ENCODE measurements around the gene PRR5. TPM values are rescaled to one million over a fixed set of nuclear protein-coding genes. Genes with fewer than 3 reads are reported as not detected.

Gene PRR5
- total RNA-seq, 1 donor from 2014 or later: 17.5 TPM

DNA sequence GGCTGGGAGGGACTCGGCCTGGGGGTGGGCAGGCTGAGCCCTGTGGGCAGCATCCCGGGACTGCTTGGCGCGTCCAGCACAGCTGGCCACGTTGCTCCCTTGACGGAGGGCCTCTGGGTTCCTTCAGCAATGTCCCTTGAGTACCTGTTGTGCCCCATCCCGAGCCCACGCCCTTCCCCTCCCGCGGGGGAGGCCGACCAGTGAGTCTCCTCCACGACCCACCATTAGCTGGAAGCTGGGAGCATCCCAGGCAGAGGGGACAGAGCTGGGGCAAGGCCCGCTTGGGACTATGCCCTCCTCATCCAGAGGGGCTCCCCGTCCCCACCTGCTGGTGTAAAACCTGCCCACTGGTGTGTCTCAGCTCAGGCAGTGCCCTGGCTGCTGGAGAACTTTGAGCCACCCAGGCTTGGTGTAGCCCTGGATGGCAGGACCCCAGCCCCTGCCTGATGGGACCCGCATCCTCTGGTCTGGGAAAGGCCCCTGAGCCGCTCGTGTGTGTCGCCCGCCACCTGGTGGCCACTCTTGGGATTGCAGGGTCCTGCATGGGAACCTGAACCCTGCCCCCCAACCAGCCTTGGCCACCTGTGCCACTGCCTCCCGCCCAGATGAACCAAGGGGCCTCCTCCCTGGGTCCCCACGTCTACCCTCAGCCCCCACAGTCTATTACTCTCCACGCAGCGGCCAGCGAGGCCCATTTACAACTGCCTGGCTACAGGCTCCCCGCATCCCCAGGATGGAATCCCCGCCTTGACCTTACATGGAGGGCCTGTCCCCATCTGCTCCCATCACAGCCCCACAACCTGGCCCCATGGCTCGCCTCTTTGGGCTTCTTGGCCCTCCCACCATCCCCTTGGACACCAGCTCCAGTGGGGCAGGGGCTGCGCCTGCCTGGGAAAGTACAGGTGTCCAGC lies 33.8 kb downstream of the PRR5 start:
- no peaks in the 10 kb centered on the region for H3K36me3 Mint-ChIP-seq (ENCODE audit: unreplicated experiment)
- no peak overlapping the region for H3K4me3 Mint-ChIP-seq (ENCODE audit: unreplicated experiment)
- DNase-seq: peak; percentile 92
- H3K9me3 Mint-ChIP-seq (ENCODE audit: unreplicated experiment): peaks cover 5% of the 10 kb centered on the region
- peaks cover 7% of the 10 kb centered on the region for H3K27me3 Mint-ChIP-seq (ENCODE audit: unreplicated experiment)
- TF ChIP-seq, protein P1, sequence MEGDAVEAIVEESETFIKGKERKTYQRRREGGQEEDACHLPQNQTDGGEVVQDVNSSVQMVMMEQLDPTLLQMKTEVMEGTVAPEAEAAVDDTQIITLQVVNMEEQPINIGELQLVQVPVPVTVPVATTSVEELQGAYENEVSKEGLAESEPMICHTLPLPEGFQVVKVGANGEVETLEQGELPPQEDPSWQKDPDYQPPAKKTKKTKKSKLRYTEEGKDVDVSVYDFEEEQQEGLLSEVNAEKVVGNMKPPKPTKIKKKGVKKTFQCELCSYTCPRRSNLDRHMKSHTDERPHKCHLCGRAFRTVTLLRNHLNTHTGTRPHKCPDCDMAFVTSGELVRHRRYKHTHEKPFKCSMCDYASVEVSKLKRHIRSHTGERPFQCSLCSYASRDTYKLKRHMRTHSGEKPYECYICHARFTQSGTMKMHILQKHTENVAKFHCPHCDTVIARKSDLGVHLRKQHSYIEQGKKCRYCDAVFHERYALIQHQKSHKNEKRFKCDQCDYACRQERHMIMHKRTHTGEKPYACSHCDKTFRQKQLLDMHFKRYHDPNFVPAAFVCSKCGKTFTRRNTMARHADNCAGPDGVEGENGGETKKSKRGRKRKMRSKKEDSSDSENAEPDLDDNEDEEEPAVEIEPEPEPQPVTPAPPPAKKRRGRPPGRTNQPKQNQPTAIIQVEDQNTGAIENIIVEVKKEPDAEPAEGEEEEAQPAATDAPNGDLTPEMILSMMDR (IDR thresholded peaks at IDR 0.05; ENCODE audit: partially characterized antibody, unreplicated experiment): peak; percentile 100
- peak overlapping the region; percentile 17 for H3K27ac Mint-ChIP-seq (ENCODE audit: unreplicated experiment)
- peaks cover 3% of the 10 kb centered on the region for H3K4me1 Mint-ChIP-seq (ENCODE audit: low read depth, unreplicated experiment)

DNA sequence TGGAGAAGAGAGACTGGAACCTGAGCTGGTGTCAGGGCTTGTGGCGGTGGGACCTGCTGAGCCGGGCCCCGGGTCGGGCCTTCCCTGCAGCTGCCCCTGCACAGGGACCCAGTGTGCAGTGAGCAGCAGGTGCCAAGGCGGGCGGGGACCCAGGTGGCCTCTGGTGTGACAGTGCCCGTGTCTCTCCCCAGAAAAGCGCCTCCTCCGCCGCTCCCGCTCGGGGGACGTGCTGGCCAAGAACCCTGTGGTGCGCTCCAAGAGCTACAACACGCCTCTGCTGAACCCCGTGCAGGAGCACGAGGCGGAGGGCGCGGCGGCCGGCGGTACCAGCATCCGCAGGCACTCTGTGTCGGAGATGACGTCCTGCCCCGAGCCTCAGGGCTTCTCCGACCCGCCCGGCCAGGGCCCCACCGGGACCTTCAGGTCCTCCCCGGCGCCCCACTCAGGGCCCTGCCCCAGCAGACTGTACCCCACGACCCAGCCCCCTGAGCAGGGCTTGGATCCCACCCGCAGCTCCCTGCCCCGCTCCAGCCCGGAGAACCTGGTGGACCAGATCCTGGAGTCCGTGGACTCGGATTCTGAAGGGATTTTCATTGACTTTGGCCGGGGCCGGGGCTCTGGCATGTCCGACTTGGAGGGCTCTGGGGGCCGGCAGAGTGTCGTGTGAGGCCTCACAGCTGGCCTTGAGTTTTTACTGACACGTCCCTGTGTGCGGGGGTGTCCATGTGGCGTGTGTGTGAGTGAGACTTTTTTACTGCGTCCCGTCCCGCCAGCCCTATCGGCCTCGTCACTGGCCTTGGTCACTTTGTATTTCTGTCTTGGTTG lies 34.8 kb downstream of the PRR5 start:
- H3K27me3 Mint-ChIP-seq (ENCODE audit: unreplicated experiment): peaks cover 4% of the 10 kb centered on the region
- peaks cover 2% of the 10 kb centered on the region for H3K4me1 Mint-ChIP-seq (ENCODE audit: low read depth, unreplicated experiment)
- no peak overlapping the region for H3K27ac Mint-ChIP-seq (ENCODE audit: unreplicated experiment)
- no peaks in the 10 kb centered on the region for H3K36me3 Mint-ChIP-seq (ENCODE audit: unreplicated experiment)
- H3K4me3 Mint-ChIP-seq (ENCODE audit: unreplicated experiment): no peak overlapping the region
- peaks cover 3% of the 10 kb centered on the region for H3K9me3 Mint-ChIP-seq (ENCODE audit: unreplicated experiment)
- no peak for DNase-seq
- TF ChIP-seq, protein P1 (IDR thresholded peaks at IDR 0.05; ENCODE audit: partially characterized antibody, unreplicated experiment): no peak

DNA sequence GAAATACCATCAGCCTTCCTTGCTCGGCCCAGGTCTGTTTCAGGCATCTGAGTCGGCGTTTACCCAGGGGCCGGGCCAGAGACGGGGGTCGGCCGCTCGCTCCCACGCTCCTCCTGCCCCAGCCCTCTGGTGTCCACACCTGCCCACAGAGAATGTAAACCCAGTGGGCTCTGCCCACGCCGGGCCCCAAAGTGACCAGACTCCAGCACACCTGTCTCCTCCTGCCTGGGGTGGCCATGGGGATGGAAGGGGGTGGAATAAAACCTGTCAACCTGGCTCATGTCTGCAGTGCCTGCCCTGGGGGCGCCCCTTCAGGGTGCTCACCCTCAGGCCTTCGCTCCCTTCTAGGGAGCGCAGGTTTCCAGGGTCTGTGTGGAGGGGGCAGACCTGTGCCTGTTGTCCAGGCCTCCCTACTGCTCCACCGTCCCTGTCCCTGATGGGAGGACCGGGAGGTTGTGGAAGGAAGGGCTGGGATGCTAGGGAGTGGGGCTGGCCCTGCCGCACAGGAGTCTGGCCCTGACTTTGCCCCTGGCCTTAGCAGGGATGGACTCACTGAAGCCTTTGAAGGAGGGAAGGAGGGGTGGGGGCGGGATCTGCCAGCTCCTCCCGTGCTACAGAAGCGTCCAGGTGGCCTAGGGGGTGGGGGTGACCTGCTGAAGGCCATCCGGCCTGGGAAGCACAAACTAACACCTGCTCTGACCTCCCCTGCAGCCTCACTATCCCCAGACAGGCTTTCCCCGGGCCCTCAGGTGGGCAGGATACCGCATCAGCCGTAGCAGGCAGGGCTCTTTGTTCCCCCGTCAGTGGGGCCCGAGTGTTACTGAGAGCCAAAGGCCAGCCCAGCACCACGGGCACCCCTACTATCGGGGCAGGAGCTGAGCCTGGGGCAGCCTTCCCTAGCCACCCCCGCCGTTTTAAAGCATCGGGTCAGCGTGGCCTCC lies 35.7 kb downstream of the PRR5 start:
- Mint-ChIP-seq H3K4me3 (ENCODE audit: unreplicated experiment) (no peak overlapping the region), H3K36me3 (ENCODE audit: unreplicated experiment) (no peaks in the 10 kb centered on the region), H3K4me1 (ENCODE audit: low read depth, unreplicated experiment) (peaks cover 2% of the 10 kb centered on the region), H3K27me3 (ENCODE audit: unreplicated experiment) (peaks cover 4% of the 10 kb centered on the region), H3K9me3 (ENCODE audit: unreplicated experiment) (peaks cover 2% of the 10 kb centered on the region), H3K27ac (ENCODE audit: unreplicated experiment) (no peak overlapping the region)
- TF ChIP-seq, protein P1 (IDR thresholded peaks at IDR 0.05; ENCODE audit: partially characterized antibody, unreplicated experiment): no peak
- DNase-seq: no peak

DNA sequence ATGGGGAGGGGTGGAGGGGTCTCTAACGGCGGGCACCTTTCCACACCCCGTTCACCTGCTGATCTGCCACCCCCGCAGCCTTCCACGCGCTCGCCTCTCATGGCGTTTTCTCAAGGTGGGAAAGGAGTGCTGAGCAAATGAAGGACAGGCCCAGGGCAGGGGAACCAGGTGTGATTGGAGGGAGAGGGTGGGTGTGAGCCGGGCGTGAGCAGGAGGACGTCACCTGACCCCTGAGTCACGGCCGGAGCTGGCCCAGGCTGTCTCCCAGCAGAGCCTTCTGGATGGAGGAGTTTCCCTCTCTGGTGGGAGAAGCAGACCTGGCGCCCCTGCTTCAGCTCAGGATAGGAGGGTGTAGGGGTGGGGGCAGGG lies 36.3 kb downstream of the PRR5 start:
- Mint-ChIP-seq H3K4me1 (ENCODE audit: low read depth, unreplicated experiment) (peaks cover 2% of the 10 kb centered on the region), H3K27ac (ENCODE audit: unreplicated experiment) (no peak overlapping the region), H3K27me3 (ENCODE audit: unreplicated experiment) (peaks cover 4% of the 10 kb centered on the region), H3K36me3 (ENCODE audit: unreplicated experiment) (no peaks in the 10 kb centered on the region), H3K9me3 (ENCODE audit: unreplicated experiment) (peaks cover 2% of the 10 kb centered on the region), H3K4me3 (ENCODE audit: unreplicated experiment) (no peak overlapping the region)
- DNase-seq: no peak
- TF ChIP-seq, protein P1 (IDR thresholded peaks at IDR 0.05; ENCODE audit: partially characterized antibody, unreplicated experiment): no peak

All from glutamatergic neuron (in vitro differentiated cells).